Spleen (tissue), 11 donors: ENCODE measurements around the gene SLC38A10. TPM values are rescaled to one million over a fixed set of nuclear protein-coding genes. Genes with fewer than 3 reads are reported as not detected.
"Not testable (repeated sequence)": the region's sequence is repeated elsewhere in the genome, so short reads cannot be mapped to it uniquely, and the experiment has no call there.

Experiments used
- DNase-seq: peaks from one replicate; pipeline ENCODE4 v3.0.0-alpha.2; 2020
- H3K27ac ChIP-seq, 8 donors: fragments of 200-600 bp; sonication (generic) in 7 of 8; 1 replicate in 4 of 8; 2 replicates in 4 of 8; pipeline versions ENCODE4 v1.5.0 to v1.8.0; 2016 to 2021; ENCODE audit warnings: inconsistent platforms in 4 of 8, mild to moderate bottlenecking in 4 of 8, moderate library complexity in 1 of 8
- H3K27me3 ChIP-seq, 7 donors: fragments of 200-600 bp; sonication (generic) in 6 of 7; replicated peaks in 1 of 7; 1 replicate in 4 of 7; 2 replicates in 3 of 7; pipeline versions ENCODE4 v1.5.0 to v1.8.0; 2016 to 2021; ENCODE audit warnings: inconsistent platforms in 3 of 7, mild to moderate bottlenecking in 1 of 7
- H3K36me3 ChIP-seq, 6 donors: fragments of 200-600 bp; sonication (generic) in 5 of 6; 1 replicate in 4 of 6; 2 replicates in 2 of 6; pipeline versions ENCODE4 v1.5.0 to v1.8.0; 2016 to 2021; ENCODE audit warnings: inconsistent platforms in 2 of 6
- H3K4me1 ChIP-seq, 6 donors: fragments of 200-600 bp; sonication (generic) in 5 of 6; 1 replicate in 3 of 6; 2 replicates in 3 of 6; pipeline versions ENCODE4 v1.5.0 to v1.8.0; 2016 to 2021; ENCODE audit warnings: inconsistent platforms in 3 of 6
- H3K4me3 ChIP-seq, 8 donors: fragments of 200-600 bp; sonication (generic) in 7 of 8; 1 replicate in 4 of 8; 2 replicates in 4 of 8; pipeline versions ENCODE4 v1.5.0 to v1.8.0; 2016 to 2021; ENCODE audit warnings: inconsistent platforms in 4 of 8, mild to moderate bottlenecking in 4 of 8, moderate library complexity in 2 of 8
- H3K9me3 ChIP-seq, 8 donors: fragments of 200-600 bp; sonication (generic) in 7 of 8; 1 replicate in 4 of 8; 2 replicates in 4 of 8; pipeline versions ENCODE4 v1.5.0 to v1.8.0; 2016 to 2021; ENCODE audit warnings: inconsistent platforms in 4 of 8
- POLR2A ChIP-seq, 3 donors: fragments of 450-650 bp; IDR thresholded peaks; one replicate each; pipeline ENCODE4 v1.5.1; 2017; ENCODE audit warnings: antibody characterized with exemption in 3 of 3, mild to moderate bottlenecking in 1 of 3
- POLR2AphosphoS5 ChIP-seq, 3 donors: sonication (generic); formaldehyde crosslinking; IDR thresholded peaks; one replicate each; pipeline ENCODE4 v1.5.1; 2017; ENCODE audit warnings: antibody characterized with exemption in 3 of 3
- WGBS, 5 donors: extraction: QIAGEN DNeasy Blood & Tissue Kit in 3 of 5; methylation state at CpG; one replicate each; pipeline versions ENCODE4 v1.1.5 to v1.1.7; 2013 to 2018; 5-methylcytosine and 5-hydroxymethylcytosine counted together
- intact Hi-C: fragments of 100-400 bp; cut with DNase I; formaldehyde crosslinking; loops from one replicate; pipeline ENCODE4 v1.15.0; 2023; ENCODE audit warnings: low total_unique reads
- polyA plus RNA-seq, 3 donors: library from polyadenylated mRNA; stranded (reverse); fragments of 200-250 nt; gene quantifications; one replicate each; pipeline ENCODE4 v1.2.1, GENCODE V29; 2013
- total RNA-seq, 7 donors: library from RNA; depleted of rRNA in 3 of 7; stranded (reverse); fragments of >200 nt in 3 of 7; fragmentation: NEBNext Ultra II Directional in 4 of 7; extraction: Animal tissue kit (Norgen Biotek cat#: 25700) in 4 of 7; gene quantifications; one replicate each; pipeline versions ENCODE4 v1.1.0 to v1.2.1, GENCODE V29; 2016 to 2021
- TF ChIP-seq, protein P1 (sequence below), 11 experiments: fragments of 200-600 bp in 7 of 11; fragments of 450-650 bp in 4 of 11; sonication (generic) in 4 of 11; IDR thresholded peaks in 8 of 11; conservative IDR thresholded peaks in 3 of 11; 1 replicate in 7 of 11; 2 replicates in 4 of 11; pipeline versions ENCODE4 v1.4.0 to v1.8.0; 2016 to 2021; ENCODE audit warnings: antibody characterized with exemption in 11 of 11, inconsistent platforms in 4 of 11, mild to moderate bottlenecking in 1 of 11
- donor health status: healthy with polysubstance abuse.
- donor health status: DM: no; HTN: no; CAD: no; lungs with moderate emphysema.
- donor health status: DM: no; HTN: no; CAD: no.
- donor health status: Bipolar disorder and iron deficiency.
- donor health status: healthy.
- donor health status: DM: no; HTN: no; CAD: no.
- donor health status: DM: yes; HTN: yes; CAD: no.

Gene SLC38A10
- total and polyA plus RNA-seq, 10 donors, result 54.9 to 112 (median 86.6) TPM

DNA sequence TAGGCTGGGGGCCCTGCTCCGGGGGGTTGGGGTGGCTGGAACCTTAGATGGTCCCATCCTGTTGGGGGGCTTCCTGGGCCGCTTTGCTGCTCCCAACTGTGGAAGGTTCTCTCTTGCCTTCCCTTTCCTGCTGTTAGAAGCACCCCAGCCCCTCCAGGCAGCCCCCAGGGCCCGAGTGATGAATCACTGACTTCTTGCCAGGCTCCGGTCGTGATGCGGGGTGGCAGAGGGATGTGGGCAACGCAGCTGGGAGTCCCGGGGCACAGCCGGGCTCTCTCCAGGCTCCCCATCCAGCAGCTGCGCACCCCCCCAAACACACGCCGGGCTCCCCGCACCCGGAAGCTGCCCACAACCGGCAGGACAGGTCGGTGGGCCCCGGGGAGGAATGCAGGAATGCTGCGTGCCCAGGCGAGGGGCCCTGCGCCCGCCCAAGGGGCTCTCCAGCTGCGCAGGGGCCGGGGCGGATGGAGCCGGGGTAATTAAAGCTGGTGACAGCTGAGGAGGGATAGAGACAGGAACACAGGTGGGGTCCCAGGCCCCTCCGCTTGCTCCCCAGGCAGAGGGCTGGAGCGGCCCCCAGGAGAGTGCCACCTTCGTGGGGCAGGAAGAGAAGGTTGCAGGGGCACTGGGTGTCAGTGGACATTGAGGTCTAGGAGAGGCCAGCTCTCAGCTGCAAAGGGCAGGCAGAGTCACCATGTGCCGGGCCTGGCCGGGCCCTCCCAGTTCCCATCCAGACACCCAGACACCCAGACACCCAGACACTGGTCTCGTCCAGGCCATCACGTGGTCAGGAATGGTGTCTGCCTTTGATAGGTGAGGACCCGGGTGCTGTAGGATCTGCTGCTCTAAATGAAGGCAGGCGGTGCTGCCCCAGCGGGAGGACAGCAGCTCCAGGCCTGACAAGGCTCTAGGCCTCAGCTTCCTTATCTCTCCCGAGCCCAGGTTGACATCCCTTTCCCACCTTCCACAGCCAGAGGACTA lies 15.0 kb upstream of the SLC38A10 start:
- H3K36me3 ChIP-seq, result no peaks in the 10 kb centered on the region
- H3K27me3 ChIP-seq, result peaks cover 0 to 32% (median 0%) of the 10 kb centered on the region in 7 donors
- intact Hi-C loops, result no loop called here
- WGBS, 5 donors, result 70 to 84% (median 75%) methylated on average over 32 to 36 of the region's 36 CpGs
- H3K4me3 ChIP-seq, result peak overlapping the region in 2 of 8 donors; percentile 40 to 61
- no peaks in the 10 kb centered on the region for H3K9me3 ChIP-seq
- no peak for DNase-seq
- peaks cover 13 to 79% (median 50%) of the 10 kb centered on the region in 6 donors for H3K4me1 ChIP-seq
- TF ChIP-seq POLR2AphosphoS5 (IDR thresholded peaks at IDR 0.05), result no peak
- TF ChIP-seq POLR2A (IDR thresholded peaks at IDR 0.05), result no peak
- TF ChIP-seq, protein P1, sequence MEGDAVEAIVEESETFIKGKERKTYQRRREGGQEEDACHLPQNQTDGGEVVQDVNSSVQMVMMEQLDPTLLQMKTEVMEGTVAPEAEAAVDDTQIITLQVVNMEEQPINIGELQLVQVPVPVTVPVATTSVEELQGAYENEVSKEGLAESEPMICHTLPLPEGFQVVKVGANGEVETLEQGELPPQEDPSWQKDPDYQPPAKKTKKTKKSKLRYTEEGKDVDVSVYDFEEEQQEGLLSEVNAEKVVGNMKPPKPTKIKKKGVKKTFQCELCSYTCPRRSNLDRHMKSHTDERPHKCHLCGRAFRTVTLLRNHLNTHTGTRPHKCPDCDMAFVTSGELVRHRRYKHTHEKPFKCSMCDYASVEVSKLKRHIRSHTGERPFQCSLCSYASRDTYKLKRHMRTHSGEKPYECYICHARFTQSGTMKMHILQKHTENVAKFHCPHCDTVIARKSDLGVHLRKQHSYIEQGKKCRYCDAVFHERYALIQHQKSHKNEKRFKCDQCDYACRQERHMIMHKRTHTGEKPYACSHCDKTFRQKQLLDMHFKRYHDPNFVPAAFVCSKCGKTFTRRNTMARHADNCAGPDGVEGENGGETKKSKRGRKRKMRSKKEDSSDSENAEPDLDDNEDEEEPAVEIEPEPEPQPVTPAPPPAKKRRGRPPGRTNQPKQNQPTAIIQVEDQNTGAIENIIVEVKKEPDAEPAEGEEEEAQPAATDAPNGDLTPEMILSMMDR (IDR thresholded peaks at IDR 0.05 in 8 of 11, conservative IDR thresholded peaks at IDR 0.05 in 3 of 11), result no peak
- H3K27ac ChIP-seq, result peak overlapping the region; percentile 57 to 86 (median 79)

DNA sequence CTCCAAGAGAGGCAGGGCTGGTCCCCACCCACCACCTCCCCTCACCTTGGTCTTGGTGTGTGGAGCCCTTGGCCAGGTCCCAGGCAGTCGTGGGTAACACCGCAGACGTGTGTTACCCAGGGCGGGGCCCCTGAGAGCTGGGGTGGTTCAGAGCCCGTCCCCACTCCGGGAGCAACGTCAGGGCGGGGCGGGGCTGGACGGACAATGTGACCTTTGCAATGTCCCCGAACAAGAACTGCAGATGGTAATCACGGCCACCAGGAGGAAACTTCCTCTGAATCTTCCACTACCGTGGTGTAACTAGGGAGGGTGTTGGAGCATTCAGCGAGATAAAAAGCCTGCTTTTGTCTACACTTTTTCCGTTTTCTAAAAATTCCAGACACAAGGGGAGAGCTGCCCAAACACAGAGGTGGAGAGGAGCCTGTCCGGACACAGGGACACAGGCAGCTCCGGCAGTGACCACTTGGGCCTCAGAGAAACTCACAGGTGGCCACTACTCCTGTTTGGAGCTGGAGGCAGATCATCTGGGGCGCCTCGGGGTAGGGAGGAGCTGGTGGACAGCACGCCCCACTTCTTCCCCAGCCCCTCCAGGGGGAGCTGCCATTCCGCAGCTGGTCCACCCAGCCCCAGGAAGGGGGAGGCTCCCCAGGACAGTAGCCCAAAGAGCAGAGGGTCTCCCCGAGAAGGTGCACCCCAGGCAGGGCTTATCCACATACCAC lies 14.2 kb upstream of the SLC38A10 start:
- peak overlapping the region; percentile 57 to 86 (median 79) for H3K27ac ChIP-seq
- no peaks in the 10 kb centered on the region for H3K36me3 ChIP-seq
- peak; percentile 93 for DNase-seq
- H3K9me3 ChIP-seq, result no peaks in the 10 kb centered on the region
- 11 to 30% (median 19%) methylated on average over 16 to 22 of the region's 22 CpGs for WGBS, 5 donors
- peaks cover 13 to 79% (median 43%) of the 10 kb centered on the region in 6 donors for H3K4me1 ChIP-seq
- intact Hi-C loops, result no loop called here
- H3K4me3 ChIP-seq, result peak overlapping the region; percentile 10 to 61 (median 28)
- TF ChIP-seq POLR2AphosphoS5 (IDR thresholded peaks at IDR 0.05) (peak; percentile 67 to 83 (median 82)), POLR2A (IDR thresholded peaks at IDR 0.05) (no peak)
- TF ChIP-seq, protein P1 (IDR thresholded peaks at IDR 0.05 in 8 of 11, conservative IDR thresholded peaks at IDR 0.05 in 3 of 11), result peak; percentile 19 to 83 (median 59)
- peaks cover 0 to 32% (median 0%) of the 10 kb centered on the region in 7 donors for H3K27me3 ChIP-seq

DNA sequence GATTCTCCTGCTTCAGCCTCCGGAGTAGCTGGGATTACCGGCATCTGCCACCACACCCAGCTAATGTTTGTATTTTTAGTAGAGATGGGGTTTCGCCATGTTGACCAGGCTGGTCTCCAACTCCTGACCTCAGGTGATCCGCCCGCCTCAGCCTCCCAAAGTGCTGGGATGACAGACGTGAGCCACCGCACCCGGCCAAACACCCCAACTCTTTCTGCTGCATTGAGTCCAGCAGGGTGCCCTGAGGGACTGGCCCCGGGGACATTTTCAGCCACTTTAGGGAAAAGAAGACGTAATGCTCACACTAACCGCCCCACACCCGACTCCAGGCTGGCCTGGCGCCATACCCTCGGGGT lies 13.7 kb upstream of the SLC38A10 start:
- Histone ChIP-seq H3K27me3 (peaks cover 0 to 32% (median 0%) of the 10 kb centered on the region in 7 donors), H3K4me1 (peaks cover 10 to 79% (median 38%) of the 10 kb centered on the region in 6 donors), H3K27ac (peak overlapping the region; percentile 38 to 86 (median 73)), H3K4me3 (peak overlapping the region; percentile 10 to 61 (median 28))
- DNase-seq, H3K9me3 ChIP-seq, H3K36me3 ChIP-seq, intact Hi-C loops: not testable (repeated sequence)
- 52 to 70% (median 68%) methylated on average over 13 to 14 of the region's 14 CpGs for WGBS, 5 donors

DNA sequence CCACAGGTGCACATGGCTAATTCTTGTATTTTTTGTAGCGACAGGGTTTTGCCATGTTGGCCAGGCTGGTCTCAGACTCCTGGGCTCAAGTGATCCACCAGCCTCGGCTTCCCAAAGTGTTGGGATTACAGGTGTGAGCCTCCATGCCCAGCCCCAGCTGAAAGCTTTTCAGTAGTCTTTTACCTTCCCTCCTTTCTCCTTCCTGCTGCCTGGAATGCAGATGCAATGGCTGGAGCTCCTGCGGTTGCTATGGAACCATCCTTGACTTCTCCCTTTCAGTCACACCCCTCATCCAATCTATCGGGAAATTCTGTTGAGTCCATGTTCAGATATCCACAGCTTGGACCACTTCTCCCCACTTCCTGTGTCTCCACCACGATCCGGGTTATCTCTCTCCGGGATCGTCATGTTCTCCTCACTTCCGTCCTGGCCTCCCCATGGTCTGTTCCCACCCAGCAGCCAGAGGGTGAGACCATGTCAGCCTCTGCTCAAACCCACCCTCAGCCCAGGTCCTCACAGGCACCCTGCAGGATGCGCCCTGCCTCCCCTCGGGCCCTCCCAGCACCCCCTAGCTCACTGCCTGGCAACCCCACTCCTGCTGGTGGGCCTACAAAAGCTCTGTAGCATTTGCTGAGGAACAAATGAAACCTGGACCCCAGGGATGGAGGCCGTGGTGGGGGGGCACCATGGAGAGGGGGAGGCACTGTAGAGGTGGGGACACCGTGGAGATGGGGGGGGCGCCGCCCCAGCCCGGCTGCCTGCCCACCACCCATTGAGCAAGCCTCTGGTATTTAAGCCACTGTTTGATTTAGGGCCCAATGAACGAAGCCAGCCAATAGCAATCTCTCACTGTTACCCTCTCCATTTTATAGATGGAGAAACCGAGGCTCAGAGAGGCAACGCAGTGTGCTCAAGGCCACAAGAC lies 12.8 kb upstream of the SLC38A10 start:
- TF ChIP-seq, protein P1 (IDR thresholded peaks at IDR 0.05 in 8 of 11, conservative IDR thresholded peaks at IDR 0.05 in 3 of 11), result no peak
- TF ChIP-seq POLR2A (IDR thresholded peaks at IDR 0.05), result no peak
- TF ChIP-seq POLR2AphosphoS5 (IDR thresholded peaks at IDR 0.05), result no peak
- Histone ChIP-seq H3K36me3 (no peaks in the 10 kb centered on the region), H3K27ac (peak overlapping the region in 4 of 8 donors; percentile 56 to 84 (median 82)), H3K9me3 (no peaks in the 10 kb centered on the region), H3K4me3 (peak overlapping the region in 5 of 8 donors; percentile 19 to 61 (median 31)), H3K4me1 (peaks cover 6 to 77% (median 33%) of the 10 kb centered on the region in 6 donors), H3K27me3 (peaks cover 0 to 32% (median 0%) of the 10 kb centered on the region in 7 donors)
- intact Hi-C loops, result no loop called here
- DNase-seq, result no peak
- WGBS, 5 donors, result 77 to 90% (median 87%) methylated on average over 19 of the region's 19 CpGs
